K562 (cell line): ENCODE results near the gene CD4. TPM values are rescaled to one million over a fixed set of nuclear protein-coding genes. Genes with fewer than 3 reads are reported as not detected.

ENCODE experiments used
- E4F1 ChIP-seq: fragments of 250-450 bp; sonication (Bioruptor Pico); IDR thresholded peaks from 2 replicates; pipeline ENCODE4 v1.5.0; 2021; ENCODE audit warnings: mild to moderate bottlenecking, borderline replicate concordance
- EP400 ChIP-seq: fragments of 450-650 bp; IDR thresholded peaks from 2 replicates; pipeline ENCODE4 v1.6.1; 2017; ENCODE audit warnings: antibody characterized with exemption, mild to moderate bottlenecking, moderate library complexity
- HEY1 ChIP-seq: fragments of 250-450 bp; sonication (Bioruptor Pico); IDR thresholded peaks from 2 replicates; pipeline ENCODE4 v1.5.0; 2020; ENCODE audit warnings: mild to moderate bottlenecking, moderate library complexity, borderline replicate concordance
- MAFF ChIP-seq: IDR thresholded peaks from 2 replicates; pipeline ENCODE4 v1.6.1; 2012; ENCODE audit warnings: low read length, improper control_type of control experiment
- NFXL1 ChIP-seq: fragments of 450-650 bp; formaldehyde crosslinking; IDR thresholded peaks from 2 replicates; pipeline ENCODE4 v1.4.0; 2021; ENCODE audit warnings: mild to moderate bottlenecking
- TCF7L2 ChIP-seq: fragments of 150-350 bp; IDR thresholded peaks from 2 replicates; pipeline ENCODE4 v1.6.1; 2016; ENCODE audit warnings: low read depth, mild to moderate bottlenecking, low read length, moderate library complexity
- THRAP3 ChIP-seq: fragments of 450-650 bp; IDR thresholded peaks from 2 replicates; pipeline ENCODE4 v1.6.1; 2016; ENCODE audit warnings: mild to moderate bottlenecking, inconsistent platforms, borderline replicate concordance
- ZBTB11 ChIP-seq, 3 experiments: fragments of 200-800 bp in 1 of 3; fragments of 250-450 bp in 1 of 3; fragments of 450-650 bp in 1 of 3; sonication (Bioruptor Pico) in 1 of 3; sonication (Bioruptor generic) in 1 of 3; formaldehyde crosslinking in 1 of 3; IDR thresholded peaks; 2 replicates each; pipeline versions ENCODE4 v1.6.1 to v1.8.0; 2016 to 2022; ENCODE audit warnings: mild to moderate bottlenecking in 2 of 3, missing genetic modification characterization in 2 of 3, missing compliant biosample characterization in 1 of 3, moderate library complexity in 1 of 3
- ZNF551 ChIP-seq: fragments of 250-450 bp; sonication (Bioruptor Pico); IDR thresholded peaks from 2 replicates; pipeline ENCODE4 v1.5.0; 2021; ENCODE audit warnings: mild to moderate bottlenecking, moderate library complexity
- ZSCAN32 ChIP-seq: fragments of 450-650 bp; formaldehyde crosslinking; IDR thresholded peaks from 2 replicates; pipeline ENCODE4 v1.4.0; 2020; ENCODE audit warnings: mild to moderate bottlenecking, moderate library complexity
- polyA plus RNA-seq, 8 experiments: library from polyadenylated mRNA; depleted of rRNA in 4 of 8; stranded (reverse) in 5 of 8; unstranded in 3 of 8; fragments of >200 nt; fragmentation: Nextera tagmentation in 2 of 8; fragmentation: Illumina TruSeq in 1 of 8; extraction: Ambion mirVana in 2 of 8; extraction: Trizol in 1 of 8; gene quantifications; 2 replicates each; pipeline versions ENCODE4 v1.2.1 to v1.2.3, GENCODE V29; 2011 to 2014; ENCODE audit warnings: inconsistent platforms in 1 of 8, missing spikeins in 1 of 8
- total RNA-seq, 7 experiments: library from RNA; depleted of rRNA in 6 of 7; stranded (reverse); fragments of >200 nt in 6 of 7; fragmentation: Illumina TruSeq in 2 of 7; extraction: Trizol in 2 of 7; gene quantifications; 2 replicates each; pipeline versions ENCODE4 v1.2.1 to v1.2.3, GENCODE V29; 2011 to 2021; ENCODE audit warnings: low replicate concordance in 1 of 7

CD4 gene
- total and polyA plus RNA-seq, 9 of the 15 experiments (the other 6 are each of a cell fraction or from before 2014, with no cell fraction given) = 0.06 to 0.27 (median 0.09) TPM; not detected in 5

GRCh38 chr12:6791931-6792520 lies 2.7 kb downstream of the CD4 start (continued):
- TF ChIP-seq ZNF551 = no peak
- TF ChIP-seq HEY1 (CRISPR knock-in tag) = no peak
- no peak for TF ChIP-seq MAFF
- TF ChIP-seq THRAP3 = no peak
- TF ChIP-seq TCF7L2 = no peak
- TF ChIP-seq EP400 = no peak
- no peak for TF ChIP-seq E4F1
- TF ChIP-seq ZSCAN32 (CRISPR knock-in tag) = no peak
- TF ChIP-seq NFXL1 (CRISPR knock-in tag) = no peak
- no peak for TF ChIP-seq ZBTB11 (CRISPR knock-in tag; IDR thresholded peaks at IDR 0.05)
